Measurements from ENCODE around the gene DISC1.

Gene DISC1

DNA sequence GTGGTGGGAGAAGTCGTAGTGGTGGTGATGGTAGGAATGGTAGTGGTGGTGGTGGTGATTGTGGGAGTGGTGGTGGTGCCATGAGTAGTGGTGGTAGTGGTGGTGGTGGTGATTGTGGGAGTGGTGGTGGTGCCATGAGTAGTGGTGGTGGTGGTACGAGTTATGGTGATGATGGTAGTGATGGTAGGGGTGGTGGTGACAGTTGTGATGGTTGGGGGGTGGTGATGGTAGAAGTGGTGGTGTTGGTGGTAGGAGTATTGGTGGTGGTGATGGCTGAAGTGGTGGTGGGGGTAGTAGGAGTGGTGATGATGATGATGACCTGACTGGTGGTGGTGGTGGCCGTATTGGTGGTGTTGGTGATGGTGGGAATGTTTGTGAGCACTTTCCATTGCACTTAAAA, 107.1 kb downstream of the DISC1 start:
- no peak for DNase-seq (ENCODE audit: low spot score)
- TF ChIP-seq, protein P1, sequence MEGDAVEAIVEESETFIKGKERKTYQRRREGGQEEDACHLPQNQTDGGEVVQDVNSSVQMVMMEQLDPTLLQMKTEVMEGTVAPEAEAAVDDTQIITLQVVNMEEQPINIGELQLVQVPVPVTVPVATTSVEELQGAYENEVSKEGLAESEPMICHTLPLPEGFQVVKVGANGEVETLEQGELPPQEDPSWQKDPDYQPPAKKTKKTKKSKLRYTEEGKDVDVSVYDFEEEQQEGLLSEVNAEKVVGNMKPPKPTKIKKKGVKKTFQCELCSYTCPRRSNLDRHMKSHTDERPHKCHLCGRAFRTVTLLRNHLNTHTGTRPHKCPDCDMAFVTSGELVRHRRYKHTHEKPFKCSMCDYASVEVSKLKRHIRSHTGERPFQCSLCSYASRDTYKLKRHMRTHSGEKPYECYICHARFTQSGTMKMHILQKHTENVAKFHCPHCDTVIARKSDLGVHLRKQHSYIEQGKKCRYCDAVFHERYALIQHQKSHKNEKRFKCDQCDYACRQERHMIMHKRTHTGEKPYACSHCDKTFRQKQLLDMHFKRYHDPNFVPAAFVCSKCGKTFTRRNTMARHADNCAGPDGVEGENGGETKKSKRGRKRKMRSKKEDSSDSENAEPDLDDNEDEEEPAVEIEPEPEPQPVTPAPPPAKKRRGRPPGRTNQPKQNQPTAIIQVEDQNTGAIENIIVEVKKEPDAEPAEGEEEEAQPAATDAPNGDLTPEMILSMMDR (IDR thresholded peaks at IDR 0.05; ENCODE audit: extremely low read depth, missing control alignments) = no peak

DNA sequence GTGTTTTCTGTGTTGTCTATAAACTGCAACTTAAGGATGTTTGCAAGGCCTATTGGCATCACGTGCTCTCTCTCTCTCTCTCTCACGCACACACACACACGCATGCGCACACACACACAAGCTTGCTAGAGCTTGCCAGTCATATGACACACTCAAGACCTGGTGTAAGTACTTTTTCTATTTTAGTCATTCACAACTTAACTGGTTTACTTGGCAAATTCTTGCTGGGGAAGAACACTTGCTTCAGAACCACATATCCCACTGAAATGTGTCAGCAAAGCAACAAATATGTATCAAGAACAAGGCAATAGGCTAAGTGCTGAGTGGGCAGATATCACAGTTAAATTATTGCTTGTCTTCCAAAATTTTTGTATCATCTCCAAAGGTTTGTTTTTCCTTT, 107.8 kb downstream of the DISC1 start:
- DNase-seq (ENCODE audit: low spot score) = no peak
- TF ChIP-seq, protein P1 (IDR thresholded peaks at IDR 0.05; ENCODE audit: extremely low read depth, missing control alignments) = no peak

DNA sequence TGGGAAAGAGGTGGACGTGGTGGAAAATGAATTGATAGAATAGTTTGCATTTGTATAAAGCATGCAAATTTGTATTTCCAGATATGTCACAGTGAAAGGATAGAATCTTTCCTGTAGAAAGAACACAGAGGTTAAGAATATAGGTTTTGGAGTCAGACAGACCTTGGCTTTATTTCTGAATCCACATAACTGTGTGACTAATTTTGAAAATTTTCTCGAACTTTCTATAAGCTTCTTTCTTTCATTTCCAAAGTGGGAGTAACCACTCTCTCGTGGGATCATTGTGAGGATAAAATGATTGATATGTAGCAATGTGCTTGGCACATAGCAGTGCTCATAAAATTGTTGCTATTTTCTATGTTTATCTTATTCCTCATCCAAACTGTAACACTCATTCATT, 108.8 kb downstream of the DISC1 start:
- DNase-seq (ENCODE audit: low spot score) = no peak
- TF ChIP-seq, protein P1 (IDR thresholded peaks at IDR 0.05; ENCODE audit: extremely low read depth, missing control alignments) = no peak

DNA sequence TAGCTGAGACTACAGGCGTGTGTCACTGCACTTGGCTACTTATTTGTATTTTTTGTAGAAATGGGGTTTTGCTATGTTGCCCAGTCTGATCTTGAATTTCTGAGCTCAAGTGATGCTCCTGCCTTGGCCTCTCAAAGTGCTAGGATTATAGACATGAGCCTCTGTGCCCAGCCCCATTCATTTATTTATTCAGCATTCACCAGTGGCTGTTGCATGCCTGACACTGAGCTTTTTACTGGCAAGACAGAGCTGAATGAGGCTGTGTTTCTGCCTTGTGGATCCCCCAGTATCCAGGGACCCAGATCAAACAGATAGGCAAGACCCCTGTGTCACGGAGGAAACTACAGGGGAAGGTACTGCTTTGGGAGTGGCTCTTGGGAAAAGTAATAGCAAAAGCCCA, 109.4 kb downstream of the DISC1 start:
- no peak for DNase-seq (ENCODE audit: low spot score)
- TF ChIP-seq, protein P1 (IDR thresholded peaks at IDR 0.05; ENCODE audit: extremely low read depth, missing control alignments) = no peak

DNA sequence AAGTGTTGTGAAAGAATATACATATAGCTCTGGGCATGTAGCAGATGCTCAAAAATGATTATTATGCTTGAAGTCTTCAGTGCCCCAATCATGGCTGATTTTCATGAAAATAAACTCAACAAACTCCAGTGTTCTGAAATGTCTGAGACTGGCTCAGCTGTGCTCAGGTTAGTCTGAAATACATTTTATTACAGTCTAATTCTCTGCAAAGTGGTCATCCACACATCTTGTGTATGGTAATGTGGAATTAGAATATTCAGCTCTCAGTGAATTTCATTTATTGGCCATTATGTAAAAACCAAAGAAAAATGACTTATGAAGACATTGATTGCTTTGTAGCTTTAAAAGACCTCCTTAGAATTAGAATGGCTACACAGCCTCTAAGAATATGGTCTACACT, 109.9 kb downstream of the DISC1 start:
- DNase-seq (ENCODE audit: low spot score) = no peak
- TF ChIP-seq, protein P1 (IDR thresholded peaks at IDR 0.05; ENCODE audit: extremely low read depth, missing control alignments) = no peak

DNA sequence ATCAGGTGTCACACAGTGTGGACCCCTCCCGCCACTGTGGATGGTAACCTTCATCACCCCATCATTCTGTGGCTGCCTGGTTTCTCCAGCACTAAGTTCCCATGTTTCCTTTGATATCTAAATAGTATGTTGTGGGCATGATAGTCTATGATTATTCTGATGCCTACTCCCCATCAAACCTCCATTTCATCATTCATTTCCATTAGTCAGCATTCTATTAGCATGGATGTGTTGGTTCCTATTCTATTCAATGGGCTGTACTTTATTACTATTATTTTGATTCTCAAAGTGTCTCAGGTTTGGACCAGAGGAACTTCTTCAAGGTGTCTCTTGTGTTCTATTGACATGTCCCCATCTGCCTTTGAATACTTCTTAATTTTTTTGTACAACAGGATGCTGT, 112.0 kb downstream of the DISC1 start:
- no peak for DNase-seq (ENCODE audit: low spot score)
- TF ChIP-seq, protein P1 (IDR thresholded peaks at IDR 0.05; ENCODE audit: extremely low read depth, missing control alignments) = no peak

DNA sequence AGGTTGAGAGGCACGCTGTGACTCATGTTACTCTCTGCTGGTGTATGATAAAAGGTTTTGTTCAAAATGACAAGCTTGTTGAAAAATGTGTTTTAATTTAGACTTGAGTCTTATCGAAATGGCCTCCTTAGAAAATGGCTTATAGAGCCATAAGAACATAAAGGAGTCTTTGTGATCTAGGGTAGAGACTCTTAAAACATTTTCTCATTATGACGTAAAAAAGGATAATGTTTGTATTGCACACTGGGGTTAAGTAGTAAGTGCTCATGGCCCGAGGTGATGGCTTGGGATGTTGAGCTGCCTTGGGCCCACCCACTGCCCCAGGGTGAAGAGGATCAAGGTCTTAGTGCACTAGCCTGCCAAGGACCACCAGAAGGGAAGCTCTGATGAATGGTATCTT, 117.4 kb downstream of the DISC1 start:
- TF ChIP-seq, protein P1 (IDR thresholded peaks at IDR 0.05; ENCODE audit: extremely low read depth, missing control alignments) = no peak
- DNase-seq (ENCODE audit: low spot score) = no peak

Measured in GM20000 (cell line).